Upper lobe of right lung (tissue), 1 donor: ENCODE measurements around the gene TRAPPC10. TPM values are rescaled to one million over a fixed set of nuclear protein-coding genes. Genes with fewer than 3 reads are reported as not detected.

Experiments used
- ATAC-seq: fragments of 200-7000 bp; cut with Tn5 transposase; one replicate; pipeline ENCODE4 v1.9.1; 2020; ENCODE audit warnings: mild to moderate bottlenecking, moderate library complexity
- DNase-seq: peaks from one replicate; pipeline ENCODE4 v3.0.0-alpha.2; 2020
- H3K27ac ChIP-seq: fragments of 200-600 bp; one replicate; pipeline ENCODE4 v1.8.0; 2022
- H3K27me3 ChIP-seq: fragments of 200-600 bp; one replicate; pipeline ENCODE4 v1.8.0; 2022; ENCODE audit warnings: mild to moderate bottlenecking
- H3K36me3 ChIP-seq: fragments of 200-600 bp; one replicate; pipeline ENCODE4 v1.8.0; 2022
- H3K4me1 ChIP-seq: fragments of 200-600 bp; one replicate; pipeline ENCODE4 v1.8.0; 2022
- H3K4me3 ChIP-seq: fragments of 200-600 bp; one replicate; pipeline ENCODE4 v1.8.0; 2022; ENCODE audit warnings: mild to moderate bottlenecking
- H3K9me3 ChIP-seq: fragments of 200-600 bp; one replicate; pipeline ENCODE4 v1.8.0; 2022
- intact Hi-C: fragments of 100-400 bp; cut with DNase I; formaldehyde crosslinking; loops from one replicate; pipeline ENCODE4 v1.11.0; 2022
- total RNA-seq: library from RNA; stranded (reverse); fragmentation: NEBNext Ultra II Directional; extraction: Animal tissue kit (Norgen Biotek cat#: 25700); gene quantifications from one replicate; pipeline ENCODE4 v1.2.1, GENCODE V29; 2021
- TF ChIP-seq, protein P1 (sequence below): fragments of 200-600 bp; IDR thresholded peaks from one replicate; pipeline ENCODE4 v1.8.0; 2022; ENCODE audit warnings: antibody characterized with exemption
- donor health status: DM: no; HTN: yes; CAD: no; lungs with severe emphysema.

TRAPPC10 gene
- total RNA-seq, 1 donor from 2014 or later: 42.6 TPM

DNA sequence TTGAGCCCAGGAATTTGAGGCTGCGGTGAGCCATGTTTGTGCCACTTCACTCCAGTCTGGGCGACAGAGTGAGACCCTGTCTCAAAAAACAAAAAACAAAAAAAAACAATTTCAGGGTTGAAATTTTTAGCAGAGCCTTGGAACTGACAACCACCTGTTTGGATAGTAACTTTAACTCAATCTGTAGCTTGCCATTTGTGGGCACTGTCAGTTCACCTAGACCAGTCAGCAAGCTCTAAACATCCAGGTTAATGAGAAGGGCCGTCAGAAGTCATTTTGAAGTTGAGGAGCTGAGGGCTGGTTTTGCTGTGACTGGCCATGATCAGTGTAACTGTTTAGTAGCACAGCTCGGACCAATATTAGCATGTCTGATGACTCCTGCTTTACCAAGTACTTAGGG lies 8.4 kb downstream of the TRAPPC10 start:
- DNase-seq (no peak), ATAC-seq (no peak)
- TF ChIP-seq, protein P1, sequence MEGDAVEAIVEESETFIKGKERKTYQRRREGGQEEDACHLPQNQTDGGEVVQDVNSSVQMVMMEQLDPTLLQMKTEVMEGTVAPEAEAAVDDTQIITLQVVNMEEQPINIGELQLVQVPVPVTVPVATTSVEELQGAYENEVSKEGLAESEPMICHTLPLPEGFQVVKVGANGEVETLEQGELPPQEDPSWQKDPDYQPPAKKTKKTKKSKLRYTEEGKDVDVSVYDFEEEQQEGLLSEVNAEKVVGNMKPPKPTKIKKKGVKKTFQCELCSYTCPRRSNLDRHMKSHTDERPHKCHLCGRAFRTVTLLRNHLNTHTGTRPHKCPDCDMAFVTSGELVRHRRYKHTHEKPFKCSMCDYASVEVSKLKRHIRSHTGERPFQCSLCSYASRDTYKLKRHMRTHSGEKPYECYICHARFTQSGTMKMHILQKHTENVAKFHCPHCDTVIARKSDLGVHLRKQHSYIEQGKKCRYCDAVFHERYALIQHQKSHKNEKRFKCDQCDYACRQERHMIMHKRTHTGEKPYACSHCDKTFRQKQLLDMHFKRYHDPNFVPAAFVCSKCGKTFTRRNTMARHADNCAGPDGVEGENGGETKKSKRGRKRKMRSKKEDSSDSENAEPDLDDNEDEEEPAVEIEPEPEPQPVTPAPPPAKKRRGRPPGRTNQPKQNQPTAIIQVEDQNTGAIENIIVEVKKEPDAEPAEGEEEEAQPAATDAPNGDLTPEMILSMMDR: no peak
- intact Hi-C loops: no loop called here
- Histone ChIP-seq H3K36me3 (no peaks in the 10 kb centered on the region), H3K27me3 (no peaks in the 10 kb centered on the region), H3K4me1 (peaks cover 43% of the 10 kb centered on the region), H3K4me3 (no peak overlapping the region), H3K9me3 (no peaks in the 10 kb centered on the region), H3K27ac (no peak overlapping the region)

- ATAC-seq: no peak
- H3K9me3 ChIP-seq: no peaks in the 10 kb centered on the region
- DNase-seq: no peak
- intact Hi-C loops: no loop called here
- TF ChIP-seq, protein P1: no peak
- no peaks in the 10 kb centered on the region for H3K27me3 ChIP-seq
- no peaks in the 10 kb centered on the region for H3K36me3 ChIP-seq
- no peak overlapping the region for H3K4me3 ChIP-seq
- no peak overlapping the region for H3K27ac ChIP-seq
- H3K4me1 ChIP-seq: peaks cover 44% of the 10 kb centered on the region
Measured at GRCh38 chr21:44021064-44021463, 9.0 kb downstream of the TRAPPC10 start.

GRCh38 chr21:44024257-44024656 lies 12.1 kb downstream of the TRAPPC10 start:
- Histone ChIP-seq H3K27ac (no peak overlapping the region), H3K4me3 (no peak overlapping the region), H3K4me1 (peaks cover 47% of the 10 kb centered on the region), H3K27me3 (no peaks in the 10 kb centered on the region), H3K9me3 (no peaks in the 10 kb centered on the region), H3K36me3 (no peaks in the 10 kb centered on the region)
- ATAC-seq (no peak), DNase-seq (no peak)
- TF ChIP-seq, protein P1: no peak
- intact Hi-C loops: no loop called here

DNA sequence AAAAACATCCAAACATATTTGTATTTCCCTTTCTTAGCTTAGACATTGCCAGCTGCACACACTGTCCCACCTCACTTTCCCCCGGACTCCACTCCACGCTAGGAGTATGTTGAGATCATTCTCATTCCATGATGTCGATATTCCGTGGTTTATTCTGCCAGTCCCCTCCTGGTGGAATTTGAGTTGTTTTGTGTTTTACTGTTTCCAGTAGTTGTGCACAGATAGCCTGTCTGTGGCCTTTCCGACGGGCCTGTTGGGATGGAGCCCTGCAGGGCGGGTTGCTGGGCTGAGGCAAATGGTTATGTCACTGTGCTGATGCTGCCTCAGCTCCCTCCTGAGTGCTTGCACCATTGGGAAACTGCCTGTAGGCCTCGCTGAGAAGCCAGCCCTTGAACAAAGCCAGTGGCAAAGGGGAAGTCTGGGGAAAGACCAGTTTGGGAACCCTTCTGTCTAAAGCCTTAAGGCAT lies 12.8 kb downstream of the TRAPPC10 start:
- H3K4me3 ChIP-seq: no peak overlapping the region
- peaks cover 42% of the 10 kb centered on the region for H3K4me1 ChIP-seq
- ATAC-seq: peak; percentile 93
- DNase-seq: no peak
- TF ChIP-seq, protein P1: no peak
- no peaks in the 10 kb centered on the region for H3K9me3 ChIP-seq
- peak overlapping the region; percentile 66 for H3K27ac ChIP-seq
- no peaks in the 10 kb centered on the region for H3K36me3 ChIP-seq
- intact Hi-C loops: no loop called here
- no peaks in the 10 kb centered on the region for H3K27me3 ChIP-seq

- Histone ChIP-seq H3K27me3 (no peaks in the 10 kb centered on the region), H3K9me3 (no peaks in the 10 kb centered on the region), H3K36me3 (peaks cover 9% of the 10 kb centered on the region), H3K27ac (no peak overlapping the region), H3K4me1 (peaks cover 28% of the 10 kb centered on the region), H3K4me3 (no peak overlapping the region)
- intact Hi-C loops: no loop called here
- TF ChIP-seq, protein P1: no peak
- no peak for DNase-seq
- ATAC-seq: no peak
Measured at GRCh38 chr21:44027607-44028286, 15.6 kb downstream of the TRAPPC10 start.
